BE2C (cell line): ENCODE results near the gene SLC4A1.

Source experiments
- DNase-seq: peaks from one replicate; pipeline ENCODE4 v3.0.0-alpha.2; 2020
- H3K27me3 ChIP-seq: fragments of 250-450 bp; sonication (Bioruptor Pico); 2 replicates; pipeline ENCODE4 v1.5.1; 2020; ENCODE audit warnings: mild to moderate bottlenecking
- H3K36me3 ChIP-seq: fragments of 250-450 bp; sonication (Bioruptor Pico); 2 replicates; pipeline ENCODE4 v1.5.1; 2020; ENCODE audit warnings: mild to moderate bottlenecking
- H3K4me1 ChIP-seq: fragments of 250-450 bp; sonication (Bioruptor Pico); 2 replicates; pipeline ENCODE4 v1.5.1; 2020
- H3K4me3 ChIP-seq: 2 replicates; pipeline ENCODE4 v1.5.1; 2011; ENCODE audit warnings: low read depth, low read length
- H3K9me3 ChIP-seq: fragments of 250-450 bp; sonication (Bioruptor Pico); 2 replicates; pipeline ENCODE4 v1.5.1; 2020
- CTCF ChIP-seq: IDR thresholded peaks from 2 replicates; pipeline ENCODE4 v1.5.1; 2012; ENCODE audit warnings: mild to moderate bottlenecking, low read depth, low read length

SLC4A1 gene

GRCh38 chr17:44287651-44288050, 19.7 kb upstream of the SLC4A1 start:
- TF ChIP-seq CTCF: no peak
- Histone ChIP-seq H3K4me3 (no peak overlapping the region), H3K36me3 (no peaks in the 10 kb centered on the region), H3K27me3 (no peaks in the 10 kb centered on the region), H3K9me3 (no peaks in the 10 kb centered on the region), H3K4me1 (no peaks in the 10 kb centered on the region)
- no peak for DNase-seq

- no peak for TF ChIP-seq CTCF
Observed at GRCh38 chr17:44284024-44284400, 16.1 kb upstream of the SLC4A1 start.

DNA sequence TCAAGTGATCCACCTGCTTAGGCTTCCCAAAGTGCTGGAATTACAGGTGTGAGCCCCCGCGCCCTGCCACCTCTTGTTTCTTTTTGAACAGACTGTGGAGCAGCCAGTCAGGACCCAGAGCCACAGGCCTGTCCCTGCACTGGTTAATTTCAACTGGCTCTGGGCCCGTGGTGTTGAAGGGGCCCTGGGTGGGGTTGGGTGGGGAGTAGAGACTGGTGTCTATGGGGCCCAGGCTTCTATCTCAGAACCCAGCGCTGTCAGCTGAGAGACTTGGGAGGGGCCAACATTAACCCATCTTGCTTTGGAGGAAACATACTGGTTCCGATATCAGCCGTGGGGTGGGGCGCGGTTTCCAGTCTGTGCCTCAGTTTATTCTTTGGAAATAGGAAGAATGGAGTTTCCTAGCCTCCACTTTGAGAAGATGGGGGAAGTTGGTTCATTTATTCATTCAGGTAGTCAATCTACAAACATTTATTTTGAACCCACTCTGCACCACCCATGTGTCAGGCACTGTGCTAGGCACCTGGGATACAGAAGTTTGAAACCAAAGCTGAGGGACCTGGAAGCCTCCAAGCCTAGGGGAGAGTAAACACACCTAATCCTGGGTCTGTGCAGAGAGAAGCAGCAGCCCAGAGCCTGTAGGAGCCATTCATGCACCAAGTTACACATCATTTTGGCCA, 15.5 kb upstream of the SLC4A1 start:
- no peaks in the 10 kb centered on the region for H3K27me3 ChIP-seq
- no peak for TF ChIP-seq CTCF
- no peak overlapping the region for H3K4me3 ChIP-seq
- no peaks in the 10 kb centered on the region for H3K4me1 ChIP-seq
- no peaks in the 10 kb centered on the region for H3K9me3 ChIP-seq
- no peaks in the 10 kb centered on the region for H3K36me3 ChIP-seq
- no peak for DNase-seq

More at GRCh38 chr17:44284024-44284400, 16.1 kb upstream of the SLC4A1 start:
- no peaks in the 10 kb centered on the region for H3K27me3 ChIP-seq
- no peaks in the 10 kb centered on the region for H3K4me1 ChIP-seq
- H3K36me3 ChIP-seq: no peaks in the 10 kb centered on the region
- no peak overlapping the region for H3K4me3 ChIP-seq
- no peak for DNase-seq
- H3K9me3 ChIP-seq: no peaks in the 10 kb centered on the region

DNA sequence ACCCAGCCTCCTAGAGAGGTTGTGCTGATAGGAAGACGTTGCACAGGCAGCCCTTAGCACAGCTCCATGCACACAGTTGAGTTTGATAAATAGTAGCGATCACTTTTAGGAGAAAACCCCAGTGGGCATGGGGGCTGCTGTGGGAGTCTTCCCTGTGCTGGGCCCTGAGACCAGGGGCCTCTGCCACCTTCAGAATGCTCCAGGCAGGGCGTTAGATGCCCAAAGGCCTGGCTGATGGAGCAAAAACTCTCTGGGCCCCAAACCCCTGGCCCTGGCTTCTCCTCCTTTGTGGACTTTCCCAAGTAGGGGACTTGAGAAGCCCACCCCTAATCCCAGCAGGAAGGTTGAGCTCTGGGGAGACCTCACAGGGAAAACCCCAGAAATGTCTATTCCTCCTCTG, 14.3 kb upstream of the SLC4A1 start:
- no peaks in the 10 kb centered on the region for H3K36me3 ChIP-seq
- no peak for TF ChIP-seq CTCF
- no peaks in the 10 kb centered on the region for H3K9me3 ChIP-seq
- H3K4me3 ChIP-seq: no peak overlapping the region
- H3K4me1 ChIP-seq: no peaks in the 10 kb centered on the region
- no peak for DNase-seq
- no peaks in the 10 kb centered on the region for H3K27me3 ChIP-seq

DNA sequence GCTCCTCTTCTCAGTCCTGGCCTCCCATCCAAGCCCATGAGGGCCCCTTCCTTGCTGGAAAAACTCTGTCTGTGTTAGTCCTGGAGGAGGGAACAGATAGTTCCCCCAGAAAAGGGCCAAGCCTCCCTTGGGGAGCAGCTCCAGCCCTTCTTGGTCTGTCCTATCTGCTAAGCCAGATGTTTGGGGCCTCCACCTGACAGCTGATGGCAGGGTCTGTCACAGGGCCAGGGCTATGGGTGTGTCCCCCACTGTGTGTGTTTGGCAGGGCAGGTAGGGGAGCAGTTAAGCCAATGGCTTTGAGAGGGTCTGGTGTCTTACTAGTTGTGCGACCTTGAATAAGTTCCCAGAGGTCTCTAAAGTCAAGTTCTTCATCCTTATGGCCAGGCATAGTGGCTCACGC, 13.6 kb upstream of the SLC4A1 start:
- Histone ChIP-seq H3K4me1 (no peaks in the 10 kb centered on the region), H3K9me3 (no peaks in the 10 kb centered on the region), H3K4me3 (no peak overlapping the region), H3K36me3 (no peaks in the 10 kb centered on the region), H3K27me3 (no peaks in the 10 kb centered on the region)
- no peak for TF ChIP-seq CTCF
- no peak for DNase-seq

- no peaks in the 10 kb centered on the region for H3K27me3 ChIP-seq
- H3K36me3 ChIP-seq: no peaks in the 10 kb centered on the region
- no peak for TF ChIP-seq CTCF
- no peak overlapping the region for H3K4me3 ChIP-seq
- H3K4me1 ChIP-seq: no peaks in the 10 kb centered on the region
- no peak for DNase-seq
- H3K9me3 ChIP-seq: no peaks in the 10 kb centered on the region
Observed at GRCh38 chr17:44280392-44280937, 12.5 kb upstream of the SLC4A1 start.
